NCI-H748 (cell line): ENCODE measurements around the gene WASHC3.
"Not testable (repeated sequence)": the region's sequence is repeated elsewhere in the genome, so short reads cannot be mapped to it uniquely, and the experiment has no call there.

ENCODE experiments used
- DNase-seq: peaks from one replicate; lab custom pipeline; 2025; ENCODE audit not compliant: unreplicated experiment; lab: John Stamatoyannopoulos, UW

WASHC3 gene, protein sequence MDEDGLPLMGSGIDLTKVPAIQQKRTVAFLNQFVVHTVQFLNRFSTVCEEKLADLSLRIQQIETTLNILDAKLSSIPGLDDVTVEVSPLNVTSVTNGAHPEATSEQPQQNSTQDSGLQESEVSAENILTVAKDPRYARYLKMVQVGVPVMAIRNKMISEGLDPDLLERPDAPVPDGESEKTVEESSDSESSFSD

DNA sequence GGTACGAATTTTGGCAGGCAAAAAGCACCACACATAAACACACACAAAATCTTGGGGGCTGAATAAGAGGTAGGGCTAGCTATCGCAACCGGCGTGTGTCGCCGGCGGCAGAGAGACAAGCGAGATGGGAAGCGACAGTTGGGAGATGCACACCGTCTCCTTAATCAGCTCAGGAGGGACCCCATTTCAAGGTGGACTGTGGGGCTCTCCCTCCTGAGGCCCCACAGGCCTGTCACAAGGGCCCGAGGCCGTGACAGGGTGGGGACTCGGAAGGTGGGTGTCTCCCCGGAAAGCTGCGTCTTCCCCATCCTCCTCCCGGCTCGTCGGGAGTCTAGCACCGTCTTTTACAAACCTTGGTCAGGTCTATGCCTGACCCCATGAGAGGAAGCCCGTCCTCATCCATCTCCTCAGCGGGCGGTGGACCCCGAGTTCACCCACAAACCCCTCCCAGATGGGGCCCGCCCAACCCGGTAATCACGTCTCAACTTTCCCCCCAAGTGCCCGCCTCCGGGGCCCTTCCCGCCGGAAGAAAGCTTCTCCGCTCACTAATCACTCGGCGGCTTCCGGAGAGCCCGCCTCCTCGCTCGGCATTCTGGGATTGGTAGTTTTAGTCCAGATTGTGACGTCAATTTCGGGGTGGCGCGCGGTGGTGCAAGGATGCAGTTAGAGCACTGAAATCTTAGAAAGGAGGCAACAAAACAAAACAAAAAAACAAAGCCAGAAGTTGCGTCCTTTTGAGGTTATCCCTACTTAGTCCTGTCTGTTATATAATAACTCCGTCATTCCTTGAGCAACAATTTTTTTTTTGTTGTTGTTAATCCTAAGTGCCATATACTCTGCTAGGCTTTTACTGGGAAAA, at the start of gene WASHC3:
TSS of gene WASHC3 (minus strand) at position 432 of the 859 bp plus-strand sequence. CDS start at position 403, 29 bp downstream.
- peak; percentile 97 for DNase-seq

DNA sequence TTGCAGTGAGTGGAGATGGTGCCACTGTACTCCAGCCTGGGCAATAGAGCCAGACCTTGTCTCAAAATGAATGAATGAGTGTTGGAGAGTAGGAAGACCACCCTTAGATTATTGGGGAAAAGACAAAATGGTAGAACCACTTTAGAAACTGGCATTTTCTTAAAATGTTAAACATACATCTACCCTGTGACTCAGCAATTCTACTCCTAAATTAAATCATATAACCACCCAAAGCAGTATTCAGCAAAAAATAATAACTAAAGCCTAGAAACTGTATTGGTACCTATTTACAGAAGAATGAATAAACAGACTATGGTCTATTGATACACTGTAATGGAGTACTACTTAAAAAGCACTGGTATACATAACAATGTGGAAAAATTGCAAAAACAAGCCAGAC, 49.0 kb upstream of the WASHC3 start:
- no peak for DNase-seq

- no peak for DNase-seq
Observed at GRCh38 chr12:102107970-102108369, 46.2 kb upstream of the WASHC3 start.

DNA sequence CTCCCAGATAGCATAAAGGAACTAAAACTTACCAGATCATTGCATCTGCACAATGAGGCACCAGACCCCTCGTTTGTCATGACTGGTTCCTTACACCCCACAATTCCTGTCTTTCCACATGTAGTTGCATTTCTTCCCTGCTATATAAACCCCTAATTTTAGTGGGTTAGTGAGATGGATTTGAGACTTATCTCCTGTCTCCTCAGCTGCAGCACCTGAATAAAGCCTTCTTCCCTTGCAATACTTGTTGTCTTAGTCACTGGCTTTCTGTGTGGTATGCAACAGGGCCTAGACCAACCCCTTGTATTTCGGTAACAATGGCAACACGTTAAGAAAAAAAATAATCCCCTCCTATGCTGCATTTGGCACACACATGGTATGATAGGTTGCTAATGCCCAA, 45.1 kb upstream of the WASHC3 start:
- no peak for DNase-seq

DNA sequence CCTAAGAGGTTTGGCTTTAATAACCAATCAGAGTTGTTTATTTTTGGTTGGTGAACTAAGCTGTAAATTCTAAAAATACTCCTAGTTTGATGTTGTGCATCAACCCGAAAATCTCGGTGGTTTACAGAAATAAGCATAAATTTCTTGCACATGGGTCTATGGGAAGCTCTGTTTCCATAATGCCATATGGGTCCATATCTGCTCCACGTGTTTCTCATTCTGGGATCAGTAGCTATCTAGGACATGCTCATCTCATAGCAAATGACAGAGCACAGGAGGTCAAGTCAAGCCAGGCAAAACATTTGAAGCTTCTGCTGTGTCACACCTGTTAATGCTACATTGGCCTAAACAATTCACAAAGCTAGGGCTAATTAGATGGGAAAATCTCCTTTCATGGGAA, 35.1 kb upstream of the WASHC3 start:
- peak; percentile 72 for DNase-seq

GRCh38 chr12:102095677-102096263, 34.0 kb upstream of the WASHC3 start:
- DNase-seq = peak; percentile 30

DNA sequence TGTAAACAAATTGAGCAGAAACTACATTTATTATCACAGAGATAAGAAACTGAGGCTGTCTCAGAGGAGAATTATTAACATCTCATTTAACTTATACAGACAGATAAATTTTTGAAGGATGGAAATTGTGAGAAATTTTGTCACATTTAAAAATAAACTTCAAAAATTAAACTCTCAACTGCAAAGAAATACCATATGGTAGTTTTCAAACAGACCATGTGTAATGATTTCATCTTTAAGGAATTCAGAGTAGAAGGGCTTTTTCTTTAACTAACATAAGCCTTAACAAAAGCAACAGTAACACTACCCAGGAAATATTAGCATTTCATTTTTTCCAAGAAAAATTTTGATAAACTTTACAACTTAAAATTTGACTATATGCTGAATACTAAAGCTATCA, 31.5 kb upstream of the WASHC3 start:
- DNase-seq = no peak

DNA sequence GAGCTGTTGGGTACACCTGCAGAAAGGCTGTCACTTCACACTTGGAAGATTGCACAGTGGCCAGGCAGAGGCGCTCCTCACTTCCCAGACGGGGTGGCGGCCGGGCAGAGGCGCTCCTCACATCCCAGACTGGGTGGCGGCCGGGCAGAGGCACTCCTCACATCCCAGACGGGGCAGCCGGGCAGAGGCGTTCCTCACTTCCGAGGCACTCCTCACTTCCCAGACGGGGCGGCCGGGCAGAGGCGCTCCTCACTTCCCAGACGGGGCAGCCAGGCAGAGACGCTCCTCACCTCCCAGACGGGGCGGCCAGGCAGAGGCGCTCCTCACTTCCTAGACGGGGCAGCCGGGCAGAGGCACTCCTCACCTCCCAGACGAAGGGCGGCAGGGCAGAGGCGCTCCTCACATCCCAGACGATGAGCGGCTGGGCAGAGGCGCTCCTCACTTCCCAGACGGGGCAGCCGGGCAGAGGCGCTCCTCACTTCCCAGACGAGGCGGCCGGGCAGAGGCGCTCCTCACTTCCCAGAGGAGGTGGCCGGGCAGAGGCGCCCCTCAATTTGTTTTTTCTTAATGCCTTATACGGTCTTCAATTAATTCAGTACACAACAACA, 27.5 kb upstream of the WASHC3 start:
- DNase-seq = not testable (repeated sequence)

DNA sequence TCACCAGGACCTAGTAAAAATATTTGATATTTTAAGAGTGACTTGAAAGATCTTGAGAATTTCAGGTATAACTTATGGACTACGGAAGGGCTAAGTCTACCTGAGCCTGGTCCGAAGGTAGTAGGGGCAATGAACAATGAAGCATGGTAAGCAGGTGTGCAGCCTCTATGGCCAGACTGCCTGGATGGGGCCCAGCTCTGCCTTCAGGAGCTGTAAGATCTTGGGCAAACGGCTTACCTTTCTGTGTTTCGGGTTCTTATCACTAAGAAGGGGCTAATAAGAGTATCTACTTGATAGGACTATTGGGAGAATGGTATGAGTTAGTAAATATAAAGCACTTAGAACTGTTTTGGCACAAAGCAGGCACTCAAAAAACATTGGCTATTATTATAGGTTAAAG, 19.1 kb upstream of the WASHC3 start:
- no peak for DNase-seq

GRCh38 chr12:102072092-102072491, 10.3 kb upstream of the WASHC3 start:
- not testable (repeated sequence) for DNase-seq

DNA sequence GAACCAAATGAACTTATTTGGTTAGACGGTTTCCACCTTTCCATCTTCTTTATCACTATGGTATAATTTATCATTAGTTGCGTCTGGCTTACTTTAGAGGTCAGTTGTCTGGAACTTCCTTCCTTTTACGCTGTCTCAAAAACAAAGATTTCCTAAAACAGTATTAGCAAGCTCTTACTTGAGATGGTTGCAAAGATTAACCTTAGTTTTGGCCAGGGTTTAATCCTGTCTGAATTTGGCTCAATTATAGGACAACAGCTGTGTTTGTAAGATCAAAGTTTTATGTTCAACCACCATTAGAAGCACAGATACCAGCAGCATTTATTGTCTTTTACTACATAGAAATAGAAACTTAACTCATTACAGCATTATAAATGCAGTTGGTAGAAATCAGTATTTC, 7.9 kb upstream of the WASHC3 start:
- no peak for DNase-seq

DNA sequence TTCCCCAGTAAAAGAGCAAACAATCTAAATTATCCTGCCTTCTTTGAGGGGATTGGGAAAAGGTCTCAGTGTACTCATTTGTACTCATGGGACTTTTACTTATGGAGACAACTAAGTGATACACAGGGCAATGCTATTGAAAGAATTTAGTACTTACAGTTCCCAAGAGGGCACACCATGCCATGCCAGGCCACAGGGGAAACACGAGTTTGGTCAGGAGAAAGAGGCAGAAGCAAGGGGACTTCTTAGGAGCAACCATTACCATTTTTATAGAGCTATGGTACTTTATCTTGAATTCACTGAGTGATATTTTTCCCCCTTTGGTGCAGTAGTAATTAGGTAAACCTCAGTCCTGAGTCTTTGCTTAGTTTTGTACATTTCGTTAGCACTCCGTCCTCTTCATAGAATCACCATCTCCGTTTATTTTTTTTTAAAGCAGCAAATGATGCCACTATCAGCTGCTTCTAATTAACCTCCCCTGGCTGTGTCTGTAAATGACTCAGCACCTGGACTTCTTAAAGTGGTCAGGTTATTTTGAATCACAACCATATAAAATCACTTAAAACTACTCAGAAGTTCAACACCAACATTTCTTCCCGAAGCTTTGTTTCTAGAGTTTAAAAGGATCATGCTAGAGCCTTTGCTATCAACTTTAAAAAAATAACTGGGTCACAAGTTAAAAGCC, 5.9 kb upstream of the WASHC3 start:
- no peak for DNase-seq

GRCh38 chr12:102064476-102064875, 2.7 kb upstream of the WASHC3 start:
- DNase-seq = no peak

- DNase-seq = no peak
Observed at GRCh38 chr12:102063069-102063468, 1.3 kb upstream of the WASHC3 start.

- DNase-seq = no peak
Observed at GRCh38 chr12:102062419-102062806, 622 bp upstream of the WASHC3 start.

- DNase-seq = peak; percentile 18
Observed at GRCh38 chr12:102061096-102061559, 663 bp downstream of the WASHC3 start.

GRCh38 chr12:102059343-102059742, 2.4 kb downstream of the WASHC3 start:
- no peak for DNase-seq

GRCh38 chr12:102054345-102054744, 7.4 kb downstream of the WASHC3 start:
- DNase-seq = no peak

GRCh38 chr12:102053062-102053349, 8.8 kb downstream of the WASHC3 start:
- no peak for DNase-seq

- no peak for DNase-seq
Observed at GRCh38 chr12:102052192-102053061, 9.4 kb downstream of the WASHC3 start.
